Measurements from ENCODE around the gene MAPK8IP3. TPM values are rescaled to one million over a fixed set of nuclear protein-coding genes. Genes with fewer than 3 reads are reported as not detected.
A peak's percentile ranks its signal among the peaks of the same experiment; 100 is the strongest.
"Not testable (repeated sequence)": the region's sequence is repeated elsewhere in the genome, so short reads cannot be mapped to it uniquely, and the experiment has no call there.

MAPK8IP3 gene
- total RNA-seq, 2 experiments from 2014 or later = 46.5 to 50.7 TPM

- intact Hi-C loops (cut with micrococcal nuclease); DNase-seq; H3K4me3 Mint-ChIP-seq; H3K36me3 Mint-ChIP-seq (ENCODE audit: low read depth); H3K27ac Mint-ChIP-seq; CTCF ChIA-PET; H3K9me3 Mint-ChIP-seq; H3K27me3 Mint-ChIP-seq (ENCODE audit: low read depth): not testable (repeated sequence)
- peaks cover 40% of the 10 kb centered on the region for H3K4me1 Mint-ChIP-seq (ENCODE audit: low read depth)
Measured at GRCh38 chr16:1719559-1720229, 13.7 kb downstream of the MAPK8IP3 start.

DNA sequence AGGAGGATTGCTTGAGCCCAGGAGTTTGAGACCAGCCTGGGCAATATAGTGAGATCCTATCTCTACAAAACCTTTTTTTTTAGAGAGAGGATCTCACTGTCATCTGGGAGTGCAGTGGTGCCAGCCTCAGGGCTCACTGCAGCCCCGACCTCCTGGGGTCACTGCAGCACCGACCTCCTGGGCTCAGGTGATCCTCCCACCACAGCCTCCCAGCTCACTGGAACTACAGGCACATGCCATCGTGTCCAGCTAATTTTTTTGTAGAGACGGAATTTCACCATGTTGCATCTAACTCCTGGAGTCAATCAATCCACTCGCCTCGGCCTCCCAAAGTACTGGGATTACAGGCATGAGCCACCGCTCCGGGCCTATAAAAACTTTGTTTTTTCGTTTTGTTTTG lies 15.4 kb downstream of the MAPK8IP3 start:
- peaks cover 36% of the 10 kb centered on the region for H3K4me1 Mint-ChIP-seq (ENCODE audit: low read depth)
- no peak for DNase-seq
- H3K36me3 Mint-ChIP-seq (ENCODE audit: low read depth) = no peaks in the 10 kb centered on the region
- H3K27ac Mint-ChIP-seq = no peak overlapping the region
- H3K4me3 Mint-ChIP-seq = no peak overlapping the region
- no peaks in the 10 kb centered on the region for H3K9me3 Mint-ChIP-seq
- H3K27me3 Mint-ChIP-seq (ENCODE audit: low read depth) = no peaks in the 10 kb centered on the region
- intact Hi-C loops (cut with micrococcal nuclease) = no loop called here
- CTCF ChIA-PET = no interaction called here

DNA sequence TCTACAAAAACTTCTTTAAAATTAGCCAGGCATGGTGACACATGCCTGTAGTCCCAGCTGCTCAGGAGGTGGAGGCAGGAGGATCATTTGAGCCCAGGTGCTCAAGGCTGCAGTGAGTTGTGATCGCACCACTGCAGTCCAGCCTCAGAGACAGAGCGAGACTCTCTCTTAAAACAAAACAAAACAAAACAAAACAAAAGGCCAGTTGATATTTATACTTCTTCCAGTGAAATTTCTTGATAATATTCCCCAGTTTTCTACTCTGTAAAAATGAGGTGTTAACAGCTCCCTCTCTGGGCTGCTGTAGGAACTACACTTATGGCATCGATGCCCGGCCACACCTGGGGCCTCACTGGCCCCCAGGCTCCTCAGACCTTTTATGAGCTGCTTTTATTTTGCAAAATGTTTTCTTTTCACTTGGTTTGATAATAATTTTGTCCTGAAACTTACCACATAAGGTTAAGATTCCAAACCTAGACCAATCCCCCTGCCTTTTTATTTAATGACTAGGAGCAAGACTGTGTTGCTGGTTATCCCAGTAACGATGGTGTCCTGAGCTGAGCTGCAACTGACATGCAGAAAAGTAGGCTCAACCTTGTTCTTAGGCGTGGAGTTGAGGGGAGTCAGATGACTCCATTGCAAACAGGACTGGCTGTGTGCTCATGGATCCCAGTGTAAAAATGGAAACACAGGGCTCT lies 17.6 kb downstream of the MAPK8IP3 start:
- intact Hi-C loops (cut with micrococcal nuclease) = loop anchor here (1.0 kb wide), 1 partner anchor 16 kb away; no protein-coding TSS in a partner anchor
- peaks cover 6% of the 10 kb centered on the region for H3K36me3 Mint-ChIP-seq (ENCODE audit: low read depth)
- no peaks in the 10 kb centered on the region for H3K27me3 Mint-ChIP-seq (ENCODE audit: low read depth)
- H3K9me3 Mint-ChIP-seq = no peaks in the 10 kb centered on the region
- CTCF ChIA-PET = interaction anchor here (1.0 to 1.4 kb wide), 2 partner anchors 26 to 59 kb away, joined by 3 read pairs; partner anchors contain the start of genes NUBP2 and SPSB3
- H3K4me3 Mint-ChIP-seq = no peak overlapping the region
- H3K27ac Mint-ChIP-seq = no peak overlapping the region
- H3K4me1 Mint-ChIP-seq (ENCODE audit: low read depth) = peaks cover 34% of the 10 kb centered on the region
- DNase-seq = peak; percentile 65

GRCh38 chr16:1724491-1724890 lies 18.5 kb downstream of the MAPK8IP3 start:
- no peaks in the 10 kb centered on the region for H3K9me3 Mint-ChIP-seq
- H3K36me3 Mint-ChIP-seq (ENCODE audit: low read depth) = peaks cover 9% of the 10 kb centered on the region
- H3K27ac Mint-ChIP-seq = no peak overlapping the region
- CTCF ChIA-PET = interaction anchor here (1.0 to 1.4 kb wide), 2 partner anchors 25 to 58 kb away, joined by 3 read pairs; partner anchors contain the start of genes NUBP2 and SPSB3
- no peaks in the 10 kb centered on the region for H3K27me3 Mint-ChIP-seq (ENCODE audit: low read depth)
- peaks cover 29% of the 10 kb centered on the region for H3K4me1 Mint-ChIP-seq (ENCODE audit: low read depth)
- intact Hi-C loops (cut with micrococcal nuclease) = no loop called here
- H3K4me3 Mint-ChIP-seq = no peak overlapping the region
- DNase-seq = no peak

GRCh38 chr16:1726661-1727502 lies 20.9 kb downstream of the MAPK8IP3 start:
- no peak for DNase-seq
- intact Hi-C loops (cut with micrococcal nuclease) = no loop called here
- H3K4me3 Mint-ChIP-seq = no peak overlapping the region
- H3K9me3 Mint-ChIP-seq = no peaks in the 10 kb centered on the region
- no peaks in the 10 kb centered on the region for H3K27me3 Mint-ChIP-seq (ENCODE audit: low read depth)
- H3K36me3 Mint-ChIP-seq (ENCODE audit: low read depth) = peaks cover 9% of the 10 kb centered on the region
- peaks cover 19% of the 10 kb centered on the region for H3K4me1 Mint-ChIP-seq (ENCODE audit: low read depth)
- H3K27ac Mint-ChIP-seq = peak overlapping the region; percentile 4
- CTCF ChIA-PET = no interaction called here

DNA sequence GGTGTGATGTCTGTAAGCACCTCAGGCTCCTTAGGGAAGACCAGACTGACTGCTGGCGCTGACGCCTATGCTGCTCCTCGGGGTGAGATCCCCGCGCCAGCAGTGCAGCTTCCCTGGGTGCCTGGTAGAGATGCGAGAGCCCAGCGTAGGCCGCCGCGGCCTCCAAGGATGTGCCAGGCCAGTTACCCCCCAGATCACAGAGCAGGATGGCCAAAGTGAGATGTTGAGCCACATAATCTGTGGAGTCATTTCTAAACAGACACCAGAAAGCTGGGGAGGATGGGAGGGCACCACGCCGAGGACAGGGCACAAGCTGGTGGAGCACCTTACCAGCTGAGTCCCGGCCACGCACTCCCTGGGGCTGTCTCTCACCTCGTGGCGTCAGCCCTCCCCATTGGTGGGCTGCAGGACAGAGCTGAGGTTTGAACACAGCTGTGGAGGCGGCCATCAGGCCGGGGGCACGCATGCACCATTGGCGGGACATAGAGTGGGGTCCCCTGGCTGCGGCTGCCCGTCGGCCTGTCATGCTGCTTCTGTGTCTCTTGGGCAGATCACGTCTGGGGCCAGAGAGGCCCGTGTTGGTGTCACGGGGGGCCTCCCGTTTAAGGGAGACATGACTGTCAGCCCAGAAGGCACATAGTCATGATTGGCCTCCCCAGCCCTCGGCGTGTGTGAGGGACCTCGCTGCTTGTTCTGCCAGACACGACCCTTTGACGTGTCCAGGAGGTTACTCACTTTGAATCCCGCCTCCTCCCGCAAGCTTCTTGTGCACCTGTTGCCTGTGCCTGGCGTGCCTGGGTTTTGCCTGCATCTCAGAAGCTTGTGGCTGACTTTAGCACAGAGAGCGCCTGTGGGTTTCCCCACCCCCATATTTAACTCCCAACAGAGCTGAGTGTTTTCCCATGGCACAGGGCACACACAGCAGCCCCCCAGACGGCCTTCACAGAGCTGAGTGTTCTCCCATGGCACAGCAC lies 21.9 kb downstream of the MAPK8IP3 start:
- no peak overlapping the region for H3K27ac Mint-ChIP-seq
- CTCF ChIA-PET = no interaction called here
- no peaks in the 10 kb centered on the region for H3K9me3 Mint-ChIP-seq
- peaks cover 9% of the 10 kb centered on the region for H3K36me3 Mint-ChIP-seq (ENCODE audit: low read depth)
- peaks cover 9% of the 10 kb centered on the region for H3K4me1 Mint-ChIP-seq (ENCODE audit: low read depth)
- no peak for DNase-seq
- intact Hi-C loops (cut with micrococcal nuclease) = no loop called here
- H3K4me3 Mint-ChIP-seq = no peak overlapping the region
- H3K27me3 Mint-ChIP-seq (ENCODE audit: low read depth) = no peaks in the 10 kb centered on the region

DNA sequence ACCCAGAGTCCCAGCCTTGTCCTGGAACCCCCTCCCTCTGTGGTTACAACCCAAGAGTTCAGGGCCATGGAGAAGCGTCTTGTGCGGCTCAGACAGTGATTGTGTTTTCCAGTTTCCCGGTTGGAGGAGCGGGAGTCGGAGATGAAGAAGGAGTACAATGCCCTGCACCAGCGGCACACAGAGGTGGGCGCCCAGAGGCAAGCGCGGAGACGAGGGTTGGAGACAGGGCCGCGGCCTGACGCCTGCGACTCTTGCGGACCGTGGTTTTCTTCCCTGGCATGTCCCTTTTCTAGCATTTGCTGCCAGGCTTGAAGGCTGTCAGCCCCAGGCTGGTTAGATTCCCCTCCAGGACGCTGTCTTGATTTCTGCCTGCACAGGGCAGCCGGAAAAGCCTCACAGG lies 23.0 kb downstream of the MAPK8IP3 start:
- H3K4me3 Mint-ChIP-seq = no peak overlapping the region
- CTCF ChIA-PET = no interaction called here
- no peak overlapping the region for H3K27ac Mint-ChIP-seq
- no peaks in the 10 kb centered on the region for H3K4me1 Mint-ChIP-seq (ENCODE audit: low read depth)
- no peaks in the 10 kb centered on the region for H3K27me3 Mint-ChIP-seq (ENCODE audit: low read depth)
- peaks cover 10% of the 10 kb centered on the region for H3K36me3 Mint-ChIP-seq (ENCODE audit: low read depth)
- no peak for DNase-seq
- no peaks in the 10 kb centered on the region for H3K9me3 Mint-ChIP-seq
- intact Hi-C loops (cut with micrococcal nuclease) = no loop called here

GRCh38 chr16:1729445-1729844 lies 23.4 kb downstream of the MAPK8IP3 start:
- no peaks in the 10 kb centered on the region for H3K27me3 Mint-ChIP-seq (ENCODE audit: low read depth)
- H3K36me3 Mint-ChIP-seq (ENCODE audit: low read depth) = peaks cover 10% of the 10 kb centered on the region

GRCh38 chr16:1731073-1731472 lies 25.1 kb downstream of the MAPK8IP3 start:
- DNase-seq = no peak
- Mint-ChIP-seq H3K4me1 (ENCODE audit: low read depth) (no peaks in the 10 kb centered on the region), H3K9me3 (no peaks in the 10 kb centered on the region), H3K4me3 (no peak overlapping the region), H3K27me3 (ENCODE audit: low read depth) (no peaks in the 10 kb centered on the region), H3K27ac (no peak overlapping the region), H3K36me3 (ENCODE audit: low read depth) (peaks cover 10% of the 10 kb centered on the region)
- intact Hi-C loops (cut with micrococcal nuclease) = no loop called here
- CTCF ChIA-PET = interaction anchor here (0.7 kb wide), 1 partner anchor 15 kb away, joined by 3 read pairs; no protein-coding TSS in a partner anchor

More at GRCh38 chr16:1729445-1729844, 23.4 kb downstream of the MAPK8IP3 start:
- H3K4me3 Mint-ChIP-seq = no peak overlapping the region
- H3K27ac Mint-ChIP-seq = no peak overlapping the region
- no peaks in the 10 kb centered on the region for H3K4me1 Mint-ChIP-seq (ENCODE audit: low read depth)
- H3K9me3 Mint-ChIP-seq = no peaks in the 10 kb centered on the region
- intact Hi-C loops (cut with micrococcal nuclease) = no loop called here
- CTCF ChIA-PET = no interaction called here
- no peak for DNase-seq

DNA sequence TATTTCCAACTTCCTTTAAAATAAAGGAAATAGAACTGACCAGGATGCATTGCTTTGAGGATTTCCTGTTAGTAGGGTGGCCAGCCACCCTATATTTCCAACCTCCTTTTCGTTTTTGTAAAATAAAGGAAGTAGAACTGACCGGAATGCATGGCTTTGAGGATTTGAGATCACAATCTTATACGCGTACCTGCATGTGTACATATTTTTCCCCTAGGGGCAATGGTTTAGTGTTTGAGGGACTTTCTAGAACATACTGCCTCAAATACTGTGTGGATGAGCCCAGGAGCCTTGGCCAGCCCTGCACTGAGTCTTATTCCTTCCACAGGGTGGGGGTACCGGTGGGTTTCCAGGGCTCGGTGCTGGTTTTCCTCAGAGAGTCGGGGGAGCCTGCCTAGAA lies 25.6 kb downstream of the MAPK8IP3 start:
- DNase-seq = no peak
- no peaks in the 10 kb centered on the region for H3K27me3 Mint-ChIP-seq (ENCODE audit: low read depth)
- peaks cover 10% of the 10 kb centered on the region for H3K36me3 Mint-ChIP-seq (ENCODE audit: low read depth)
- intact Hi-C loops (cut with micrococcal nuclease) = no loop called here
- no peaks in the 10 kb centered on the region for H3K9me3 Mint-ChIP-seq
- CTCF ChIA-PET = interaction anchor here (0.5 kb wide), 1 partner anchor 20 kb away, joined by 3 read pairs; no protein-coding TSS in a partner anchor
- H3K4me1 Mint-ChIP-seq (ENCODE audit: low read depth) = no peaks in the 10 kb centered on the region
- H3K27ac Mint-ChIP-seq = peak overlapping the region; percentile 18
- H3K4me3 Mint-ChIP-seq = no peak overlapping the region

GRCh38 chr16:1732071-1732470 lies 26.1 kb downstream of the MAPK8IP3 start:
- no peaks in the 10 kb centered on the region for H3K4me1 Mint-ChIP-seq (ENCODE audit: low read depth)
- no peak for DNase-seq
- peak overlapping the region; percentile 18 for H3K27ac Mint-ChIP-seq
- H3K9me3 Mint-ChIP-seq = no peaks in the 10 kb centered on the region
- H3K4me3 Mint-ChIP-seq = no peak overlapping the region
- H3K27me3 Mint-ChIP-seq (ENCODE audit: low read depth) = no peaks in the 10 kb centered on the region
- CTCF ChIA-PET = interaction anchor here (0.5 kb wide), 1 partner anchor 20 kb away, joined by 3 read pairs; no protein-coding TSS in a partner anchor
- peaks cover 7% of the 10 kb centered on the region for H3K36me3 Mint-ChIP-seq (ENCODE audit: low read depth)
- intact Hi-C loops (cut with micrococcal nuclease) = no loop called here

Measured in activated naive CD4-positive, alpha-beta T cell treated with anti-CD3 and anti-CD28 coated beads for 36 hours (primary cell).